GM12878 (cell line): Measurements from ENCODE around the gene AXDND1.

Experiments used
- CREM ChIP-seq: IDR thresholded peaks from 2 replicates; pipeline ENCODE4 v1.6.1; 2014; ENCODE audit warnings: antibody characterized with exemption, low read depth
- EZH2 ChIP-seq: IDR thresholded peaks from 2 replicates; pipeline ENCODE4 v1.6.1; 2012; ENCODE audit warnings: low read depth, mild to moderate bottlenecking, control low read depth, inconsistent platforms, low read length, borderline replicate concordance; ENCODE audit not compliant: control insufficient read depth
- IKZF1 ChIP-seq: fragments of 450-650 bp; conservative IDR thresholded peaks from 2 replicates; pipeline ENCODE4 v1.6.1; 2017; ENCODE audit warnings: antibody characterized with exemption, mild to moderate bottlenecking
- MEF2A ChIP-seq: IDR thresholded peaks from 2 replicates; pipeline ENCODE4 v1.6.1; 2011; ENCODE audit warnings: low read depth, mild to moderate bottlenecking, low read length, moderate library complexity; ENCODE audit not compliant: insufficient read depth
- TF ChIP-seq, protein P1 (sequence below): IDR thresholded peaks from 2 replicates; pipeline ENCODE4 v1.6.1; 2012; ENCODE audit warnings: low read depth, low read length, improper control_type of control experiment

GRCh38 chr1:179549368-179549700 lies 183.6 kb downstream of the AXDND1 start:
- TF ChIP-seq, protein P1, sequence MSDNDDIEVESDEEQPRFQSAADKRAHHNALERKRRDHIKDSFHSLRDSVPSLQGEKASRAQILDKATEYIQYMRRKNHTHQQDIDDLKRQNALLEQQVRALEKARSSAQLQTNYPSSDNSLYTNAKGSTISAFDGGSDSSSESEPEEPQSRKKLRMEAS, result no peak
- no peak for TF ChIP-seq EZH2
- no peak for TF ChIP-seq CREM
- no peak for TF ChIP-seq MEF2A
- no peak for TF ChIP-seq IKZF1
